GM15510 (cell line): ENCODE data around the gene PPWD1.

ENCODE experiments used
- POLR2A ChIP-seq: IDR thresholded peaks from 3 replicates; pipeline ENCODE4 v1.6.1; 2011; ENCODE audit warnings: borderline replicate concordance; ENCODE audit not compliant: insufficient read length; ENCODE audit errors: extremely low read depth

PPWD1 gene

DNA sequence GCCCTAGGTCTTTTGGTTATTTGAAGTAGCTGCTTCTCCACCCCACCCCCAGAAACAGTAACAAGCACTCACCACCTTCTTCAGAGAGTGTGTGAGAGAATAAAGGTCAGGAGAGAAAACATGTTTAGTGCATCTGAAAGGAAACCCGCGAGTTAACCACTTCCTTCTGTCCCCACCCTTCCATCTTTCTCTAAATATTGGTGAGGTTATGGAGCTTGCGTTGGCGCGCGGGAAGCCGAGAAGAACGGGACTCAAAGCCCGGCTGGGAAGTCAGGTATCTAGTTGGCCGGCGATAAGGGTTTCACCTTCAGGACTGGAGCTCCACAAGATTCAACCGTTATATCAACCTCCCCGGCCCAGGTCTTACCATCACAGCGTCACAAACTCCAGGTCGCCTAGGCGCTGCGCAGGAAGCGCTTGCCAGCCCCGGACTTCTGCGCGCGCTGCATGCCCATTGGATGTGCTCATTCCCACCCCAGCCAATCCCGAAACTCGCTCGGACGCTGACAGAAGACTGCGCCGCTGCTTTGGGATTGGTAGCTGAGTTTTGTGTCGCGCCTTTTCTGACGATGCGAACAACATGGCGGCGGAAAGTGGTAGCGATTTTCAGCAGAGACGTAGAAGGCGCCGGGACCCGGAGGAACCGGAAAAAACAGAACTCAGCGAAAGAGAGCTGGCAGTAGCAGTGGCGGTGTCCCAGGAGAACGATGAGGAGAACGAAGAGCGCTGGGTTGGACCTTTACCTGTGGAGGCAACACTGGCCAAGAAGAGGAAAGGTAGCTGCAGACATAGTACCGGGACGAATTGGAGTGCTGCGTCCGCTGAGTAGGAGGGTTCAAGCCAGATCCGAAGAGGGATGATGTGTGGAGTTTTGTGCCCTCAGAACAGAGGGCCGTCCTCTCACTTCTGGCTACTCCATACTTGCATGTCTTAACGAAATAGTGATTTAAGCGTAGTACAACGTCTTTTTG is at the start of gene PPWD1, which contains the start of gene CENPK:
PPWD1 (plus strand) TSS at position 566 of the 971 bp plus-strand sequence; CDS start at position 581, 15 bp downstream.
CENPK (minus strand) TSS at position 438 of the 971 bp plus-strand sequence. CDS start 8,261 bp downstream, outside the sequence.
- TF ChIP-seq POLR2A, result peak; percentile 88

DNA sequence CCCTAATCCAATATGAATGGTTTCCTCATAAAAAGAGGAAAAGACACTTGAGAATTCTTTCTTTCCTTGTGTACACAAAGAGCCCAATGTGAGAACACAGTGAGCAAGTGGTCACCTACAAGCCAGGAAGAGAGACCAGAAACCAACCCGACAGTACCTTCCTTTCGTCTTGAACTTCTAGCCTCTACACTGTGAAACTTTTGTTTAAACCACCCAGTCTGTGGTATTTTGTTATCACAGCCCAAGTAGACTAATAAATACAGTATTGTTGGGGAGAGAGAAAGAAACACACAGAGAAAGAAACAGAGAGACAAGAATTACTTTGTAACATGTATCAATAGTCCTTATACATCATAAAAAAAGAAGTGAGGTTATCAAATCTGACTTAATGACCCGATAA is 37.4 kb upstream of the PPWD1 start:
- no peak for TF ChIP-seq POLR2A

DNA sequence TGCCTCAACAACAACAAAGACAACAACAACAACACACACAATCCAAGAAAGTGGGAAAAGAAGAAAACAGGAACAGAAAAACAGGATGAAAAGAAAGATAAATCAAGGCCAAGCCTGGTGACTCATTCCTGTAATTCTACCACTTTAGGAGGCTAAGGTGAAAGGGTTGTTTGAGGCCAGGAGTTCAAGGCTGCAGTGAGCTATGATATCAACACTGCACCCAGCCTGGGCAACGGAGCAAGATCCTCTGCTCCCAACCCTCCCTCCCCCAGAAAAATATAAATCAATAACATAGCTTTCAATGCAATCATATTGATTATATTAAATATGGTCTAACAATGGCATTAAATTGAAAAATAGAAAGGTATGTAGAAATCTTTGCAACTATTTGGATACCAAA is 32.2 kb upstream of the PPWD1 start:
- TF ChIP-seq POLR2A, result no peak

DNA sequence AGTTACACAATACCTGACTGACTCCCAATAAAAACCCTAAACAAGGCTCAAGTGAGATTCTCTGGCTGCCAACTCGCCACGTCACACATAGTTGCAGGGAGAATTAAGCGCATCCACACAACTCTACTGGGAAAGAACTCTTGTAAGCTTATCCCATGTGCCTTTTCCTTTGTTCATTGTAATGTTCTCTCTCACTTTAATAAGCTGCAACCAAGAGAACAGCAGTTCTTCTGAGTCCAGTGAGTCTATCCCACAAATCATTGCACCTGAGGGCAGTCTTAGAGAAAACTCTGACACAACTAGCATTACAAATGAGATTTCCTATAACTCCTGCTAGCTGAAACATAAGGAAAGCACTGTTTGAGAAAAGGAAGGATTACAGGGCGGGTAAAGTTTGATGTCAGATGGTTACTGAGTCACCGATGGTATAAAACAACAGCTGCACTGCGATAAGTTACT is 27.5 kb upstream of the PPWD1 start:
- TF ChIP-seq POLR2A, result no peak

DNA sequence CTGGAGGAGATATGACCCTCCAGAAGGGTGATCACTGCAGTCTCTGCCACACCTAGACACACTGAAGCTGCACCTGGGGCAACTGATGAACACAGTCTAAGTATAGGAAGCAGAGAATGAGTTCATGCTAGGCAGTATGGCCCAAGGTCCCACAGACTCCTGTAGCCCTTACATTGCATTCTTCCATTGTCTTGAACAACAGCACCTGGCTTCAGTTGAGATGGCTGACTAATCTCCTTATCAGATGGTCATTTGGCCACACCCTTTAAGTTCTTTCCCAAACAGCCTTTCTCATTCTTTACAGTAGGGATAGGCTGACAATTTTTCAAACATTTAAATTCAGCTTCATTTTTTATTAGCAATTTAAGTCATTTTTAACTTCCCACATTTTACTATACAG is 23.3 kb upstream of the PPWD1 start:
- TF ChIP-seq POLR2A, result no peak

DNA sequence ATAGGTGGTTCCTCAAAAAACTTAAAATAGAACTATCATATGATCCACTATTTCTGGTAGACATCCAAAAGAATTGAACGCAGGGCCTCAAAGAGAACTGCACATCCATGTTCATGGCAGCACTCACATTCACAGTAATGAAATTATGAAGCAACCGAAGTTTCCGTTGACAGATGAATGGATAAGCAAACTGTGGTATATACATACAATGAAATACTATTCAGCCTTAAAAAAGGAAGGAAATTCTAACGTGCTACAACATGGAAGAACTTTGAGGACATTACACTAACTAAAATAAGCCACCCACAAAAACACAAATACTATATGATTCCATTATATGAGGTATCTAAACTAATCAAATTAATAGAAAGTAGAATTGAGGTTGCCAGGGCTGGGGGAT is 18.6 kb upstream of the PPWD1 start:
- no peak for TF ChIP-seq POLR2A

DNA sequence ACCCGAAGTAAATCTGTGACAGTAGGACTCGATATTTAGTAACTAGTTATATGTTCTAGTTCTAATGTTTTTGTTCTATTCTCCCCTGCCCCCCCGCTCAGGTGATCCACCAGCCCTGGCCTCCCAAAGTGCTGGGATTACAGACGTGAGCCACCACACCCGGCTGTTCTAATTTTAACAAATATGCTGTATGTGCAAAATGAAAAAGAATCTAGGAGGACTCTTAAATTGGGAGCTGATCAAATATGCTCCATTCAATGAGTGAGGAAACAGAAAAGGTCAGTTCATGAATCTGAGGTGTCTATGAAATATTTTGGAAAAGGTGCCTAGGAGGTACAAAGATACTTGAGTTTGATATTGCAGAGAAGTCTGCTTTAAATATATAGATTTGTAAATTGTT is 17.0 kb upstream of the PPWD1 start:
- no peak for TF ChIP-seq POLR2A

DNA sequence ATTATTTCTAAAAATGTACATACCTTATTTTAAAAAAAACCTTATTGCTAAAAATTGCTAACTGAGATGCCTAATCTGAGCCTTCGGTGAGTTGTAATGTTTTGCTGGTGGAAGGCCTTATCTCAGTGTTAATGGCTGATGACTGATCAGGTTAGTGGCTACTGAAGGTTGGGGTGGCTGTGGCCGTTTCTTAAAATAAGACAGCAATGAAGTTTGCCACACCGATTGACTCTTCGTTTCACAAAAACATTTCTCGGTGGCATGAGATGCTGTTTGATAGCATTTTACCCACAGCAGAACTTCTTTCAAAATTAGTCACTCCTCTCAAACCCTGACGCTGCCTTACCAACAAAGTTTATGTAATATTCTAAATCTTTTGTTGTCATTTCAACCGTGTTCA is 14.8 kb upstream of the PPWD1 start:
- no peak for TF ChIP-seq POLR2A

DNA sequence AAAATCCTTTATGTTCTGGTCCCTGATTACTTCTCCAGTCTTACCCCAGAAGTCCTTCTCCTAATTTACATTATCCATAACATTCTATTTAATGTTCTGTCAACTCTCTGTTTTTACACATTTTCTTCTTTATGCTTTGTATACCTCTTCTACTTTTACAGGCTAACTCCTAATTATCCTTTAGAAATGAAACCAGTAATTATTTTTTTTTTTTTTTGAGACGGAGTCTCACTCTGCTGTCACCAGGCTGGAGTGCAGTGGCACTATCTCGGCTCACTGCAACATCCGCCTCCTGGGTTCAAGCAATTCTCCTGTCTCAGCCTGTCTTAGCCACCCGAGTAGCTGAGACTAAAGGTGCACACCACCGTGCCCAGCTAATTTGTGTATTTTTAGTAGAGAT is 9.2 kb upstream of the PPWD1 start:
- no peak for TF ChIP-seq POLR2A

DNA sequence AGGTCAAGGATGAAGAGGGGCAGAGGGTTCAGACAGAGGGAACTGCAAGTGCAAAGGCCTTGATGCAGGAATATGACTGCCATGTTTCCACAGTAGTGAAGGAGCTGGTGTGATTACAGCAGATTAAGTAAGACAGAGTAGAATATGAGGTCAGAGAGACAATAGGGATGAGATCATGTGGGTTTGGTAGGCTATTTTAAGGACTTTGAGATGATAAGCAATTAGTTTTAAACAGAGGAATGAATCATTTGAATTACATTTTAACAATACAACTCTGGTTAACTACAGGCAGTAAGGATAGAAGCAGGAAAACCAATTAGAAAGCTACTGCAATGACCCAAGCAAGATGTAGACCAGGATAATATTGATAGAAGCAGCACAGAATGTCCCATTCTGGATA is 7.8 kb upstream of the PPWD1 start:
- TF ChIP-seq POLR2A, result no peak

DNA sequence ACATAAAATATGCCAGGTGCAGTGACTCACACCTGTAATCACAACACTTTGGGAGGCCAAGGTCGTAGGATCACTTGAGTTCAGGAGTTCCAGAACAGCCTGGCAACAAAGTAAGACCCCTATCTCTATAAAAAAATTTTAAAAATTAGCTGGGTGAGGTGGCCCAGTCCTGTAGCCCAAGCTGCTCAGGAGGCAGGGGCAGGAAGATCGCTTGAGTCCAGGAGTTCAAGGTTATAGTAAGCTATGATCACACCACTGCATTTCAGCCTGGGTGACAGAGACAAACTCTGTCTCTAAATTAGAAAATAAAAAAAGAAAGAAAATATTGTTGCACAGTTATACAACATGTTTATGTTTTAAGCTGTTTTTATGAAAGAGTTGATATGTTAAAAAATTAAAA is 6.9 kb upstream of the PPWD1 start:
- no peak for TF ChIP-seq POLR2A

DNA sequence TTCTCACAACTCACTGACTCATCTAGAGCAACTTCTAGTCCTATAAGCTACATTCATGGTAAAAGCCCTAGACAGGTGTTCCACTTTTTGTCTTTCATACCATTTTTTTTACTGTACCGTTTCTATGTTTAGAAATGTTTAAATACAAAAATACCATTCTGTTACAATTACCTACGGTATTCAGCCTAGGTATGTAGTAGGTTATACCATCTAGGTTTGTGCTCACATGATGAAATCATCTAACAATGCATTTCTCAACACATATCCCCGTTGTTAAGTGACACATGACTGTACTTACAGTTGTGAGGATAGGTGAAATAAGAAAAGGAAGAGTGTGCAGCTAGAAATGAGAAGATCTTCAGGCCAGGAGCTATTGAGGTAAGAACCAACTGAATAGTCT is 6.4 kb upstream of the PPWD1 start:
- TF ChIP-seq POLR2A, result no peak

DNA sequence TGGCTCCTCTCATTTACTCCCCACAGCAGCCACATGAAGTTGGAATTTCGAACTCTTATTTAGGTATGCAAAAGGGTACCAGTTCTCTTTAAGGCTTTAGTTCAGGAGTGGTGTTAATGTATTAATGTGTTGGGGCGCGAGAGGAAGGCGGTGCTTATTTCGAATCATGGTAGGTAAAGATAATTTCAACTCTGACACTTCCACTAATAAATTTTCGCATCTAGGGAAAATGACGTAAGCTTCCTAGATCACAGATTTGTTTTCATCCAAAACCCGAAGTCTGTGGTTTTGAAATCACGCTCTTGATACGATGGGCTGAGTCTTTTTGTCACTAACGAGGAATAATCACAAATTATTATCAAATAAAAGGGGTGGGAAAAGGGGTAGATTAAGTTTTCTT is 681 bp downstream of the PPWD1 start:
- TF ChIP-seq POLR2A, result no peak

DNA sequence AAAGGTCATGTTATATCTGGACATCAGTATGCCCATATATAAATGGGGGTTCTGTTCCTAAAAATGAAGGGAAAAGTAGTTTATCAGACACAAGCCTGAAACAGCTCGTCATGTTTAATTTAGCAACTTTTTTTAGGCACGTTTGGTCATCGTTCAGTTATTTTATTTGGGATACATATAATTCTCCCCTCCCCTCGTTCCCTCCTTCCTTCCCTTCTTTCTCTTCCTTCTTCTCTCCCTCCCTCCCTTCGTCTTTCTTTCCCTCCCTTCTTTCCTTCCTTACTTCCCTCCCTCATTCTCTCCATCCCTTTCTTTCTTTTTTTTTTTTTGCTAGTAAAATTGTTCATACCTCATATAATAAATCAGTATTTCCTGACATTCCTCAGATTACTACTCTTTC is 3.4 kb downstream of the PPWD1 start:
- TF ChIP-seq POLR2A, result no peak

DNA sequence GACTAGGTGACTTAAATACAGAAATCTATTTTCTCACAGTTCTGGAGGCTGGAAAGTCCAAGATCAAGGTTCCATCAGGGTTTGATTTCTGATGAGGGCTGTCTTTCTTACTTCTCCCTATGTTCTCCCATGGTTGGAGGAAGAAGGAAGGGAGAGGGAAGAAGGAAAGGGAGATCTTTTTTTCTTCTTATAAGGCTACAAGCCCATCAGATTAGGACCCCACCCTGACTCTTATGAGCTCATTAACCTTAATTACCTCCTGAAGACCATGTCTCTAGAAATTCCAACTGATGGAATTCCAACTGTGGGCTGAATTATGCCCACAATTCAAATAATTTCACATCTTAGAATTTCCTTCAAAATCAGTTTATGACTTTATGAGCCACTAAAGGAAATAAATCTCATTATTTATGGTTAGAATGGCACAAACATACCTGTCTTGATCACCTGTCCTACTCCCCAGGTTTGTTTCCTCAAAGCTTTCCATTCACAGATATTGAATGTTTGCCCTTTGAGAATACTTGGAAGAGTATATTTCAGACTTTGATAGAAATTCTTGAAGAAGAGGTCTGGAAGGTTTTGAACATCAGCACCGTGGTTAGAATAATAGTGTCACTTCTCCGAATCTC is 7.6 kb downstream of the PPWD1 start:
- no peak for TF ChIP-seq POLR2A

DNA sequence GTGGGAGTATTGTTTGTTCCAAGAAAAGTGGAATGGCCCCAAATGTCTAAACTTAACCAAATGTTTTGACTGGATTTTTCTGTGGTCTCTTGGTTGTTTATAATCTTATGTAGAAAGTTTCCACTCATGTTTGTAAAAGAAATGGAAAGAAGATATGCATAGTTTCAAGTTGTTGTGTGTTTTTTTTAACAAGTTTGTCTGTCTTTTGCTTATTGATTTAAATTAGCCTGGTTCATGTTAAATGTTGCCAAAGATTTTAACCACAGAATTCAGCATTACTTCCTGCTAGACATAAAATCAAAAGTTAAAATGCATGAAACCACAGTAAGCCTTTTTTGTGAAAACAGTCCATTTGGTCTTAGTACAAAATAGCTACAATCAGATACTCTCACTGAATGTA is 14.0 kb downstream of the PPWD1 start:
- TF ChIP-seq POLR2A, result no peak
